Measurements from ENCODE around the gene BMPR1A.

BMPR1A gene

GRCh38 chr10:86758189-86759072 lies 2.0 kb downstream of the BMPR1A start:
- H3K4me3 ChIP-seq (replicated peaks; ENCODE audit: low read depth, low read length), result peak overlapping the region; percentile 83
- TF ChIP-seq CTCF (IDR thresholded peaks at IDR 0.05; ENCODE audit: low read length, missing control alignments), result no peak
- DNase-seq (ENCODE audit: low read depth), result no peak

- peak overlapping the region; percentile 83 for H3K4me3 ChIP-seq (replicated peaks; ENCODE audit: low read depth, low read length)
- DNase-seq (ENCODE audit: low read depth), result no peak
- TF ChIP-seq CTCF (IDR thresholded peaks at IDR 0.05; ENCODE audit: low read length, missing control alignments), result no peak
Measured at GRCh38 chr10:86759073-86759672, 2.8 kb downstream of the BMPR1A start.

GRCh38 chr10:86763404-86763803 lies 7.0 kb downstream of the BMPR1A start:
- no peak overlapping the region for H3K4me3 ChIP-seq (replicated peaks; ENCODE audit: low read depth, low read length)
- TF ChIP-seq CTCF (IDR thresholded peaks at IDR 0.05; ENCODE audit: low read length, missing control alignments), result no peak

GRCh38 chr10:86765548-86765947 lies 9.1 kb downstream of the BMPR1A start:
- DNase-seq (ENCODE audit: low read depth), result no peak
- no peak overlapping the region for H3K4me3 ChIP-seq (replicated peaks; ENCODE audit: low read depth, low read length)
- TF ChIP-seq CTCF (IDR thresholded peaks at IDR 0.05; ENCODE audit: low read length, missing control alignments), result no peak

More at GRCh38 chr10:86763404-86763803, 7.0 kb downstream of the BMPR1A start:
- no peak for DNase-seq (ENCODE audit: low read depth)

- no peak for DNase-seq (ENCODE audit: low read depth)
- no peak for TF ChIP-seq CTCF (IDR thresholded peaks at IDR 0.05; ENCODE audit: low read length, missing control alignments)
- H3K4me3 ChIP-seq (replicated peaks; ENCODE audit: low read depth, low read length), result no peak overlapping the region
Measured at GRCh38 chr10:86768412-86769062, 12.1 kb downstream of the BMPR1A start.

GRCh38 chr10:86769991-86770390 lies 13.6 kb downstream of the BMPR1A start:
- no peak for TF ChIP-seq CTCF (IDR thresholded peaks at IDR 0.05; ENCODE audit: low read length, missing control alignments)
- H3K4me3 ChIP-seq (replicated peaks; ENCODE audit: low read depth, low read length), result no peak overlapping the region
- no peak for DNase-seq (ENCODE audit: low read depth)
